GM19438 (cell line): ENCODE data around the gene BMERB1.
"Not testable (repeated sequence)": the region's sequence is repeated elsewhere in the genome, so short reads cannot be mapped to it uniquely, and the experiment has no call there.

Source experiments
- ATAC-seq: cut with Tn5 transposase; IDR thresholded peaks from one replicate; pipeline ENCODE4 v1.9.1; 2021; ENCODE audit warnings: low read depth; ENCODE audit not compliant: unreplicated experiment

Gene BMERB1

DNA sequence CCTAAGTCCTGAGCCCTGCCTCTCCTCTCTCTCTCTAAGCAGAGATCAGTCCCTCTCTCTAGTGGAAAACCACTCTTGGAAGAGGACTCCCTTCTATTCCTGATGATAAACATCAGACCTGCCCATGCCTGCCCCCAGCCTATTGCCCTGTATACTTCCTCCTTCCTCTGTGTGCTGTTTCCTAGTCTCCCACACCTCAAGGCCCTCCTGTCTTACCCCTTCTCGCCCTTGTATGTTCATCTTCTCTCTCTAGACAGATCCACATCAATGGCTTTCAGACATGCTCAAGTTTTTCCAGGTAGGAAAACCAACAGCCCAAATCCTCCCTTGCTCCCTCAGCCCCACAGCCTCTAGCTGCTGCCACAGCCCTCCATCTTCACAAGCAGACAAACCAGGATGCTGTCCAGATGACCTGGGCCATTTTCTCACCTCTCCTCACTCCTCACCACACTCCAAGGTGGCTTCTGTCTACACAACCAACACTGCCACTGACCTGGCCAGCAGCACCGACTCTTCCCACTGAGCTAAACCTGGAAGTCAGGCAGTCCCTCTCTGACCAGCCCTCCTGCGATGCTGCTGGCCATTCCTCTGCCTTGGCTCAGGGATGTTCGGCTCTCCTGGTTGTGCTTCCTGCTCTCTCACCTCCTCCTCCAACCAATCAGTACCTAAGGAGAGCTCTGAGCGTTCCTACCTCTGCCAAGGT lies 172.3 kb downstream of the BMERB1 start:
- ATAC-seq = no peak

DNA sequence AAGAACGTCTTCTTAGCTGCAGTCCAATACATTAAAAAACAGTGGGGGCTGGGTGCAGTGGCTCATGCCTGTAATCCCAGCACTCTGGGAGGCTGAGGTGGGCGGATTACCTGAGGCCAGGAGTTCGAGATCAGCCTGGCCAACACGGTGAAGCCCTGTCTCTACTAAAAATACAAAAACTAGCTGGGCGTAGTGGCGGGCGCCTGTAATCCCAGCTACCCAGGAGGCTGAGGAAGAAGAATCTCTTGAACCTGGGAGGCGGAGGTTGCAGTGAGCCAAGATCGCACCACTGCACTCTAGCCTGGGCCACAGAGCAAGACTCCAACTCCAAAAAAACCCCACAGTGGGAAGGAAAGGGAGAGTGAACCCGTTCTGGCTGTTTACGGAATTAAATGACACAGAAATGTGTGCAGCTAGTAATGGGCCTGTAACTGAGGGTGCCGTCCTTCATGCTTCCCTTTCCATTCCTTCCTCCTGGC lies 172.9 kb downstream of the BMERB1 start:
- not testable (repeated sequence) for ATAC-seq

DNA sequence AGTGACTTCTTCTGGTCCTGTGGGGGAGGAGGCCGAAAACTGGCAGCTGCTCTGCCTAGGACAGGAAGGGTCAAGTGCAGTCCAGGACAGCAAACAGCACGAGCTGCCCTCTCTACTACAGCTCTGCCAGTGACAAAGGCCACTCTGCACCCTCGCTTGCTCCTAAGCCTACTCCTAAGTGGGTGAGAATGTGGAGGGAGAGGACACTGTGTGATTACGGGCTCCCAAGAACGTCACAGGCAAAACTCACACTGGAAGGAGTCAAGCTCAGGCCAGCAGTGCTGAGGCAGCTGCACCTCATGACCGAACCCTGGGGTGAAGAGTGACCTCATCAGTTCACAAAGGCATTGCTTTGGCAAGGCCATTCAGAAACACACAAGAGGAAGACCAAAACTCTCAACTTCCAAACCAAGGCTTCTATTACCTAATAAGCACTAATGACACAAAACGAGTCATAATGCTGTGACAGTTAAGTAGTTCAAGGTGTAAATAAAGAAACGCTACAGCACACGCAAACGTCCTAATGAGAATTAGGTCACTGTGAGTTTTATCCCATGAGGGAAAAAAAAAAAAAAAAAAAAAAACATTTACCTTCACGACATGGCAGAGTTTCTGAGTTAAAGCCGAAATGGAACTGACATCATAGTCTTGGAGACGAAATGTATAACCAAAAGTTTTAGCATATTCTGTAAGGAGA lies 173.5 kb downstream of the BMERB1 start:
- ATAC-seq = no peak

DNA sequence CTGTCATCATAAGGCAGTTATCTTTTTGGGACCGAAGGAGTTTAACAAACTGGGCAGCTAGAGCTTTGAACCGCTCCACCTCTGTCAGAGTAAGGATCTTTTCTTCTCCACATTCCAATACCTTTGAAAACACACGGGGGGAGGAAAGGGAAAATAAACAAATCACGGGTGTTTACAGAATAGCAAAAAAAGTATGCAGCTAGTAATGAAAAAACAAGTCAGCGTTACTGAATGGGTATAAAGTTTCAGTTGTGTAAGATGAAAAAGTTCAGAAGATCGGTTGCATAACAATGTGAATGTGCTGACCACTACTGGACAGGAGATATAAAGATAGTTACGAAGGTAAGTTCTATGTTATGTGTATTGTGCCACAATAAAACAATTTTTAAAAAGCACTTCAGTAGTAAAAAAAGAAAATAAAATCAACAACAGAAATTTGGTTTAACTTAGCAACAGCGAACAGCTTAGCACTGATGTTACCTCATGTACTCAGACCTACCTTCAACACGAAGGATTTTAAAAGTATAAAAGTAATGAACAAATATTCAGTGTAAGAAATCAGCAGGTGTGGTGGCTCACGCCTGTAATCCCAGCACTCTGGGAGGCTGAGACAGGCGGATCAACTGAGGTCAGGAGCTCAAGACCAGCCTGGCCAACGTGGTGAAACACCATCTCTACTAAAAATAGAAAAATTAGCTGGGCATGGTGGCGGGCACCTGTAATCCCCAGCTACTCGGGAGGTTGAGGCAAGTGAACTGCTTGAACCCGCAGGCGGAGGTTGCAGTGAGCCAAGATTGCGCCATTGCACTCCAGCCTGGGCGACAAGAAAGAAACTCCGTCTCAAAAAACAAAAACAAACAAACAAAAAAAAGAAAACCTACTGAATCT lies 174.3 kb downstream of the BMERB1 start:
- ATAC-seq = no peak

DNA sequence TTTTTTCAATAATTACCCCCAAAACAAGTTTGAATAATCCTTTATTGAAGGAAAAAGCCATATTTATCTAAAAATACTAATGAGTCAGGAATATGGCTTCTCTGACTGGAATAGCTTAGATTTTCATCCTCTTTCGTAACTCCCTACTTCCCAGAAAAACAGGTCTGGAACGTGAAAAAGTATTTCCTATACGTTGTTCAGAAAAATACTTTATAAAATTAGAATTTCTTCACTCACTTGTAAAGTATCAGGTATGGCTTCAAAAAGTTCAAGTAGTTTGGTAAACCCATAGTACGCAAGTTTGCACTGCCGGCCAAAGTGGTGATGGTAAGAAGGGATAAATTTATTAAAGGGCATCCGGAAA lies 174.9 kb downstream of the BMERB1 start:
- no peak for ATAC-seq

DNA sequence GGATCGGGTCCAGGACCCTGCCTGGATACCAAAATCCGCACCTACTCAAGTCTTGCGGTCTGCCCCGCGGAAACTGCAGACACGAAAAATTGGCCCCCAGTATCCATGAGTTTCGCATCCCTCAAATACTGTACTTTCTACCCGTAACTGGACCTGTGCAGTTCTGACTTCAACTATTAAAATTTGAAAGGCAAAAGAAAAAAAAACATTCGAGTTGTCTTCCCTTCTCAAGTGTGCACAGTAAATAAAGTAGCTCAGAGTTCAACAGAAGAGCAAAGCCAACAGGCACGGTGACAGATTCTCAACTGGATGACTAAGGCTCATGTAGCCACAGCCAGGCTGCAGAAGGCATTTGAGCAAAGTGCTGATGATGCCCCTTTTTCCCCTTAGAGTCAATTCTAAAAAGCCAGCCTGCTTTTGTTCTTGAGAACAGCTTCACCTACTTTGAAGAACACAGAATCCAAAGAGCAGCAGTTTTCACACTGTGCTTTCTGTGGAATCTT lies 176.0 kb downstream of the BMERB1 start:
- no peak for ATAC-seq

DNA sequence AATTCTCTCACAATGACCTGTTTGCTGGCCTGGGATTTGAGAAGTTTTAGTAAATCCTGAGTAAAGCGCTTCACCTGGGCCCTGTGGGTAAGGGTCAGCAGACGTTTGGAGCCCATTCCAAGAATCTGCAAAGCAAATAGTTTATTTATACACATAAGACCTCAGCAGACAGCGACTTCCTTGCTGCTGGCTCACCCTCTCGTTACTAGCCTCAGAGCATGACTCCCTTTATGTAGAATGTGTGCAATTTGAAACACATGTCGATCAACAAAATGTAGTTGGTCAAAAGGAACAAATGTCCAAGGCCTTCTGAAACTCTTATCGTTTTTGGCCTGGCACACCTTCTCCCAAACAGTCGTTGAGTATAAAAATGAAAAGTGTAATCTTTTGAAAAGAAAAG lies 177.2 kb downstream of the BMERB1 start:
- no peak for ATAC-seq

DNA sequence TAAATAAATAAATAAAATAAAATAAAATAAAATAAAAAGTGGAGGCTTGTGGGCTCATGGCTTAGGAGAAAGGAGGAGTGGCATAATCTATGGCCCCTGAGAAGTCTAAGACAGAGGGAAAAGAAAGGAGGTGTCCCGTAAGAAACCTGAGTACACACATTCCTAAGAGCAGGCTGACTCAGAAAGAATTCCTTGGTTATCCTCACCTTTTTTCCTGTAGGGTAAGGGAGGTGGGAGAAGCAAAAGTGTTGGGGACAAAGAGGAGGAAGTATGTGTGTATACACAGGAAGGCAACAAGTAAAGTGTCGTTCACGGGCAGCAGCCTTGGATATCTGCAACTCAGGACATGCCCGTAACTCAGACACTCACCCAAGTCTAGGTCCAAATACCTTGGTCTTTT lies 179.3 kb downstream of the BMERB1 start:
- no peak for ATAC-seq

DNA sequence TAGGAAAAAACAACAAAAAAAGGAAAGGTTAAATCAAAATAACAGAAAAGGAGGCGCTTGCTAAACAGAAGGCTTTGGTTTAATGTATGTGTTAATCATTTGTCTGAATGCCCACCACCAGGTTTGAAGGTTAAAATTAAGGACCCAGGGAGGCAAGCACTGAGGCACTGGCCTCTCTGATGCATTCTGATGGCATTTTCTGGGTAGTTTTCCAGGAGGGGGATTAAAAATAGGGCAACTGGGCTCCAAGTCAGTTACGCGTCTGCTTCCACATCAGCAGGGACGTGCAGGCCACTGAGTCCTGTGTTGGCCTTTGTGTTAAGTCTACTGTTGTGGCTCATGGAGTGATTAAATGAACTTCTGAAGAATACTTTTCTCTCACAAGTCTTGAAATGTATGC lies 181.6 kb downstream of the BMERB1 start:
- ATAC-seq = no peak

DNA sequence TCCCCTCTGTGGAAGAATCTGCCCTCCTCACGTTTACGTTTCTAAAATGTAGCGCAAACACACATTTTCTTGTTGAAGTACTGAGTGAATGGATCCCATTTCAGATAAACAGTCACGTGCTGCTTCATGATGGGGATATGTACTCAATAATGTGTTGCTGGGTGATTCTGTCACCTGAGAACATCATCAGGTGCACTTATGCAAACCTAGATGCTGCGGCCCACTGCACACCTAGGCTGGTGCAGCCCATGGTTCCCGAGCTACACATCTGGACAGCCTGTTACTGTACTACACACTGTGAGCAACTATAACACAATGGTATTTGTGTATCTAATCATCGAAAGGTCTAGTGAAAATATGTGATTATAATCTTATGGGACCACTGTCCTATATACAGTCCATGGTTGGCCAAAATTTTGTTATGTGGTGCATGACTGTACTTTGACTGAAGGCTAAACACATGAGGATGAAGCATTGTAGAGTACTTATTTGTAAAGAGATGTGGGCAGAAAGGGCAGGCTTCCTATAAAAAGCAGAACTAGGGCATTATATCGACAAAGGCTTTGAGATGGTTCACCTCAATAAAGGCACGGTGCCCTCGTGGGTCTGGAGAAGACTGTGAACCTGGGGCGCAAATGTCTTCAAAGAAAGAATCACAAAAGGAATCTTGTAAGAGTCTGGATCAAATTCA lies 182.2 kb downstream of the BMERB1 start:
- ATAC-seq = no peak

DNA sequence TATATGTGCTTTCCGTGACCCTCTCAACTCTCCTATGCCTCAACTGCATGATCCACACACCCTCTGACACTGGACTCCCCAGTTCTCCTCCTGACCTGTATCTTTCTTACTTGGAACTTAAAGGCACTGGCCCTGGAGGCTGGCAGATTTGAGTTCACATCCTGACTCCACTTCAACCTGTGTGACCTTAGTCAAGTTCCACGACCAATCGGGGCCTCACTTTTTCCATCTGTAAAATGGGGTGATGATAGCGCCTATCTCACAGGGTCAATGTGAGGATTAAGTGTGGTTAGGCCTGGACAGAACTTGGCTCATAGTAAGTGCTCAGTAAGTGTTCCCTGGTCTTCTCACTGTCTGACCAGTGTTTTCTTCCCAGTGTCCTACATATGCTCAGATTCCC lies 183.5 kb downstream of the BMERB1 start:
- ATAC-seq = no peak

DNA sequence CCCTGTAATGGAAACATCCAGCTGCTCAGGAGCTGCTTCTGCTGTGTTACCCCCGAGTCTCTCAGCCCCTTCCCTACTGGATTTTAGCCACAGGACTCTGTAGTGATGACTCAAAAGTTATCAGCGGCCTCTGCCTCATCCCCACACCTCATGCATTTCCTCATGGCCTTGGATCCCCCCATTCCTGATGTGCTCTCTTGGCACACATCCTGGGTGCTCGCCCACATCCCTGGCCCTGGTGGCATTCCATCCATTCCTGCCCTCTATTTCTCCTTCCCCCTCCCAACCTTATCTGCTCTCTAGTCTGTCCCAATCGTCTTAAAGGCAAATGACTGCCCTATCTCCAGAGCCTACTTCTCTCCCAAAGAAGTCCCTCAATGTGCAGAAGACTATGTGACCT lies 184.0 kb downstream of the BMERB1 start:
- no peak for ATAC-seq

DNA sequence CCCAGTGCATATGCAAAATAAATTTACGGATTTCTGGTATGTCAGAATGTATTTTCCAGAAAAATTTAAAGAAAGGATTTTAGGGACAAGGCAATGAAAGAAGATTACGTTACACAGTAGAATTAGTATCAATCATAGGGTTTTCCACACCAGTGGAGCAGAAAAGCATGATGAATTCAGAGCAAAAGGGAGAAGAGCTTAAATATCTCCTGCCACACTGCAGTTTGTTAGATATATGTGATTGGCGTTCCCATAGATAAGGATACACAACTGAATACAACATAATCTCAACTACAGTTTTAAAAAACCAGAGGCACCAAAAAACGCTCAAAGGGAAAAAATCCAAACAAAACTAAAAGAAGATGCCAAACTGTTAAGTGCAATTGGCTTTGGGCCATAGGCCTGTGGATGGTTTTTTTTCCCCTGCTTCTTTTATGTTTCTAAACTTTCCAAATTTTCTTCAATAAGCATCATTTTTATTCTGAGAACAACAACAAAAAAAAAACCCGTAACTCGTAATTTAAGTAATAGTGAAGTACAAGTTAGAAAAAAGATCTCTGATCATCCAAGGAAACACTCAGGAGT lies 186.3 kb downstream of the BMERB1 start:
- no peak for ATAC-seq

DNA sequence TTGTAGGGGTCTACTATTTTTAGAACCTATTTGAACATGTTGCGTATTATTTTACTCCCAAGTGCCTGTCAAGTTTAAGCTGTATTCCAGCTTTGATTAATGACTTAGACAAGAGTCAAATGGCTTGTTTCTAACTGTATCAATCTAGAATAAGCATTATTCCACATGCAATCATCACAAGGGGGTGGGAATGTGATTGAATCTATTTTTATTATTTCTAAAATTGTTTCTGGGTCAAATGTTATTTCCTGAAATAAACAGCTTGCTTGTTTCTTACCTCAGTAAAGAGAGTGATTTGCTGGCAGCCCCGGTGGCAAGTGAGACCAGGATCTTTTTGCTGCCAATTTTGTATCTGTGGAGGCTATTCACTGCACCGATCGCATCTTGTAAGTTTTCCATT lies 187.1 kb downstream of the BMERB1 start:
- ATAC-seq = no peak

DNA sequence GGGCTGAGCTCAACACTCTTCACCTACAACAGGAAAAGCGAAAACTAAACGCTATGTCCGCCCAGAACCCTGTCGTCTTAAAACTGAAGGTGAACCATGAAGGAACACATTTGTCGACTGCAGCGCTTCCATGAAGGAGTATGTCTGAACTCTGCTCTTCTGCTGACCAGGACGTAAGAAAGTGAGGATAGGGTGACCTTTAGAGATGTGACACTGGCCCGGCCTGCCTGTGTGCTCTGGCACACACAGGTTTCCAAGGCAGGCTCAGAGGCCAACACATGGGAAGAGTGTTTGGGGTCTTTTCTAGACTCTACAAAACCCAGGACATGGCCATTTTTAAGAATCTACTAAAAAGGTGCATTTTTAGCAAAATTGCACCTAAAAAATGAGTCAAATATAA lies 187.5 kb downstream of the BMERB1 start:
- no peak for ATAC-seq

DNA sequence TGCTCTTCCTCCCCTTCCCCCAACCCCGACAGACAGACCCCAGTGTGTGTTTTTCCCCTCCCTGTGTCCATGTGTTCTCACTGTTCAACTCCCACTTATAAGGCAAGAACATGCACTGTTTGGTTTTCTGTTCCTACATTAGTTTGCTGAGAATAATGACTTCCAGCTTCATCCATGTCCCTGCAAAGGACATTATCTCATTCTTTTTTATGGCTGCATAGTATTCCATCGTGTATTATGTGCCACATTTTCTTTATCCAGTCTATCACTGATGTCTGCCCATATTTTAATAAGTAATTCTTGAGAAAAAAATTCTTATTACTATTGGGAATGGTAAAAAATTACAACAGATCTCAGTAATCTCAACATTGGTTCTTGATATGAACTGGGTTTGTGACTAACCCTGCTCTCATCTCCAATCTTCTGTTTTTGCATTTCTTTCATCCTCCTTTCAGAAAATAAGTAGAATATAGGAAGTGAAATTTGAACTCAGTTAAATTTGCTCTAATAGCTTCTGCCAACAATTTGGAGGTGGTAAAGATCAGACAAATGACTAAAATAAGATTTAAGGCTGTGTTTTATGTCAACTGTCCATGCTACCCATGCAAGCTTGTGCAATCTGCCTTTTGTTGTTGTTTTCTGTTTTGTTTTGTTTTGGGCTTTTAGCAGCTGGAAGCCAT lies 197.5 kb downstream of the BMERB1 start:
- ATAC-seq = no peak

DNA sequence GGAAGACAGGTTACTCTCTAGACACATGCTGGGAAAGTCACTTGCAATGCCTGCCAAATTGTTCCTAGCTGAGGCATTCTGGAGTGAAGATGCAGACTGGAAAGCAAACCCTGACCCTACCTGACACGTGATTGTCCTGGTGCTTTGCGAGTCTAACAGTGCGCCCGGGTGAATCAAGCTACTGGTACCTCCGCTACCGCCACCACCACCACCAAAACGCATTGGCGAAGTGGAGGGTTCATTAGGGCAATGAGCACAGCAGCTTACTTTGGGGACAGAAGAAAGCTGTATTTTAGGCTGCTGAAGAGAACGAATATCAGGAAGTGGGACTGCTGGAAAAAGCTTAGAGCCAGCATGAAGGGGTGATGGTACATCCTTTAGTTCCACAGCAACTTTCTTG lies 201.5 kb downstream of the BMERB1 start:
- no peak for ATAC-seq

DNA sequence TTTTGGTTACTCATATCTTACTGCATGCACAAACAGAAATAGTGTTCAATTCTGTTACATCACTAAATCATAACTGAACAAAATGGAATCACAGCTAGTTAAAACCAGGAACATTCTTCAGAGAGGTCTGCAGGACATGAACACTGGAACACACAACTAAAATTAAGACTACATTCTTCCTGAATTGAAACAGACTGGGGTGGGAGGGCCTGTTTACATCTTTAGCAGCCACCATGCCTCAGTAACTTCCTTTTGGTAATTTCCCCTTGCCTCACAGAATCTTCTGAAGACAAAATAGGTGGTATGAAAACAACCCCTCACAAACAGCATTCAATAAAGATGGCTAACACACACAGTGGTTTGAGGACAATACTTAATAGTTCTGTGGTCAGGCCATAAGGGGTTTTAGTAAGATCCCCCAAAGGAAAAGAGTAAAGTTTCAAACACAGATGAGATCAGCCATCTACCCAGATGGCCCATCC lies 202.0 kb downstream of the BMERB1 start:
- ATAC-seq = no peak
